Karpas-422 (cell line): Measurements from ENCODE around the gene OXSR1. TPM values are rescaled to one million over a fixed set of nuclear protein-coding genes. Genes with fewer than 3 reads are reported as not detected.
A peak's percentile ranks its signal among the peaks of the same experiment; 100 is the strongest.
"Not testable (repeated sequence)": the region's sequence is repeated elsewhere in the genome, so short reads cannot be mapped to it uniquely, and the experiment has no call there.

Experiments
- DNase-seq: peaks from one replicate; pipeline ENCODE4 v3.0.0-alpha.2; 2015
- H2AFZ ChIP-seq: fragments of 200-600 bp; sonication (generic); 2 replicates; pipeline ENCODE4 v1.6.1; 2014; ENCODE audit warnings: antibody characterized with exemption, low read length, mixed read lengths
- H3K27ac ChIP-seq: fragments of 200-600 bp; sonication (generic); 2 replicates; pipeline ENCODE4 v1.5.1; 2014; ENCODE audit warnings: mild to moderate bottlenecking, low read length, moderate library complexity
- H3K27me3 ChIP-seq: fragments of 200-600 bp; sonication (generic); 2 replicates; pipeline ENCODE4 v1.6.1; 2014; ENCODE audit warnings: low read length, mixed read lengths
- H3K36me3 ChIP-seq: fragments of 200-600 bp; sonication (generic); 2 replicates; pipeline ENCODE4 v1.6.1; 2014; ENCODE audit warnings: low read length, mixed read lengths; ENCODE audit not compliant: insufficient read depth
- H3K4me1 ChIP-seq: fragments of 200-600 bp; sonication (generic); 2 replicates; pipeline ENCODE4 v1.6.1; 2014; ENCODE audit warnings: mild to moderate bottlenecking, low read length, mixed read lengths
- H3K4me2 ChIP-seq: fragments of 200-600 bp; sonication (generic); 2 replicates; pipeline ENCODE4 v1.6.1; 2014; ENCODE audit warnings: low read length, low read depth, mild to moderate bottlenecking; ENCODE audit not compliant: poor library complexity, severe bottlenecking
- H3K4me3 ChIP-seq: fragments of 200-600 bp; sonication (generic); 2 replicates; pipeline ENCODE4 v1.5.1; 2014; ENCODE audit warnings: mild to moderate bottlenecking, antibody characterized with exemption, low read length, mixed read lengths
- H3K79me2 ChIP-seq: fragments of 200-600 bp; sonication (generic); 2 replicates; pipeline ENCODE4 v1.6.1; 2014; ENCODE audit warnings: mild to moderate bottlenecking, low read length, mixed read lengths
- H3K9ac ChIP-seq: fragments of 200-600 bp; sonication (generic); 2 replicates; pipeline ENCODE4 v1.6.0; 2014; ENCODE audit warnings: low read length
- H3K9me2 ChIP-seq: fragments of 200-600 bp; sonication (generic), shearing (Covaris generic); replicated peaks from 2 replicates; pipeline ENCODE4 v1.6.0; 2014; ENCODE audit warnings: mild to moderate bottlenecking, low read length, moderate library complexity; ENCODE audit not compliant: insufficient read depth
- H3K9me3 ChIP-seq: fragments of 300-700, 200-600 bp; sonication (generic); 2 replicates; pipeline ENCODE4 v1.6.1; 2014; ENCODE audit warnings: low read length, mixed read lengths
- H4K20me1 ChIP-seq: fragments of 200-600 bp; sonication (generic); 2 replicates; pipeline ENCODE4 v1.6.1; 2014; ENCODE audit warnings: mild to moderate bottlenecking, antibody characterized with exemption, low read length, low read depth; ENCODE audit not compliant: insufficient read depth
- total RNA-seq: library from RNA; depleted of rRNA; stranded (reverse); fragments of >200 nt; shearing (Covaris generic); gene quantifications from 2 replicates; pipeline ENCODE4 v1.2.3, GENCODE V29; 2014; ENCODE audit warnings: low replicate concordance

Gene OXSR1
- total RNA-seq, 1 experiment from 2014 or later: 55.3 TPM

DNA sequence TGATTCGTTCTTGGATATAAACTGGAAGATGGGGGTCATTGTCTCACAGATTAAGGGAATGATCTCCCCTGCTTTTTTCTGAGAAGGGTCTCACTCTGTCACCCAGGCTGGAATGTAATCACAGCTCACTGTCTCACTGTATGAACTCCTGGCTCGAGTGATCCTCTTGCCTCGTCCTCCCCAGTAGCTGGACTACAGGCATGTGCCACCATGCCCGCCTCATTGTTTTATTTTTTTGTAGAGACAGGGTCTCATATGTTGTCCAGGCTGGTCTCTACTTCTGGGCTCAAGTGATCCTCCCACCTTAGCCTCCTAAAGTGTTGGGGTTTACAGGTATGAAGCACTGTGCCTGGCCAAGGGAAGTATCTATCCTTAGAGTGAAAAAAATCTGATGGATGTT is 5.4 kb downstream of the OXSR1 start:
- no peak overlapping the region for H3K4me3 ChIP-seq
- H4K20me1 ChIP-seq: peaks cover 23% of the 10 kb centered on the region
- no peak for DNase-seq
- no peak overlapping the region for H3K9ac ChIP-seq
- H3K4me2 ChIP-seq: no peak overlapping the region
- no peaks in the 10 kb centered on the region for H3K9me3 ChIP-seq
- H2AFZ ChIP-seq: no peak overlapping the region
- no peaks in the 10 kb centered on the region for H3K9me2 ChIP-seq
- peaks cover 4% of the 10 kb centered on the region; the same call in 1 of the 2 replicates for H3K36me3 ChIP-seq
- H3K4me1 ChIP-seq: peaks cover 61% of the 10 kb centered on the region
- H3K27ac ChIP-seq: no peak overlapping the region
- H3K27me3 ChIP-seq: no peaks in the 10 kb centered on the region
- peaks cover 99% of the 10 kb centered on the region for H3K79me2 ChIP-seq

DNA sequence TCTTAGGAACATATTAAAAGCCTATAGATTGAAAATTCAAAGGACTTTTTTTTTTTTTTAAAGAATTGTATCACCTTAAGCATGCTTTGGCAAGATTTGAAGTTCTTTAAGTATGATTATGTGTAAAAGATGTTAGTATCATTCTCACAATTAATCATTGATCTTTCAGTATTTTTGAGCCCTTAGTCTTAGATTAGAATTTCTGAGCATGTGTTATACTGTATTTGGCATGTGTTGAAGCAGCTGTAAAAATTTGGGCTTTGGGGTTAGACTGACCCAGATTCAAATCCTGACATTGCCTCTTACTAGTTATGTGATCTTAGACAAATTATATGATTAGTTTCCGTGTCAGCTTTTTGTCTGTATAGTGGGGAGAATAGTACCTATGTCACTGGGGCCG is 6.3 kb downstream of the OXSR1 start:
- Histone ChIP-seq H3K9ac (no peak overlapping the region), H3K9me2 (no peaks in the 10 kb centered on the region), H3K27ac (no peak overlapping the region), H3K9me3 (no peaks in the 10 kb centered on the region), H3K79me2 (peaks cover 99% of the 10 kb centered on the region), H3K36me3 (peaks cover 4% of the 10 kb centered on the region; the same call in 1 of the 2 replicates), H3K4me1 (peaks cover 61% of the 10 kb centered on the region), H2AFZ (no peak overlapping the region), H3K4me3 (no peak overlapping the region), H3K27me3 (no peaks in the 10 kb centered on the region), H4K20me1 (peaks cover 23% of the 10 kb centered on the region), H3K4me2 (peak overlapping the region; percentile 7)
- no peak for DNase-seq

DNA sequence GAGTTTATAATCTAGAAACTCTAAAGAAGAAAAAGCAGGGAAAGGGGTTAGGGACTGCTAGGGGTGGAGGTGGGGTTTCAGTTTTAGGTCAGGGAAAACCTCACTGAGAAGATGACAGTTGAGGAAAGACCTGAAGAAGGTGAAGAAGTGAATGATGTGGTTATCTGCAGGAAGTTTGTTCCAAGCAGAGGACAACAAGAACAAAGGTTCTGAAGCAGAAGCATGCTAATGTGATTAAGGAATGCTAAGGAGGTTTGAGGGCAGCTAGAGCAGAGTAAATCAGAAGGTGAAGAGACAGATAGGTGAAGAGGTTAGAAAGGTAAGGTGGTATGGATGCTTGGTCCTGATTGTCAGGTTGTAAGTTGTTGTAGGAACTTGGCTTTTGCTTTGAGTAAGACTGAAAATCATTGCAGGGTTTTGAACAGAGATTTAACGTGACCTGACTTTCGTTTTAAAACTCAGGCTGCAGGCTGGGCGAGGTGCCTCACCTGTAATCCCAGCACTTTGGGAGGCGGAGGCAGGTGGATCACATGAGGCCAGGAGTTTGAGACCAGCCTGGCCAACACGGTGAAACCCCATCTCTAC is 8.6 kb downstream of the OXSR1 start:
- H3K9me2 ChIP-seq: no peaks in the 10 kb centered on the region
- peaks cover 20% of the 10 kb centered on the region for H4K20me1 ChIP-seq

DNA sequence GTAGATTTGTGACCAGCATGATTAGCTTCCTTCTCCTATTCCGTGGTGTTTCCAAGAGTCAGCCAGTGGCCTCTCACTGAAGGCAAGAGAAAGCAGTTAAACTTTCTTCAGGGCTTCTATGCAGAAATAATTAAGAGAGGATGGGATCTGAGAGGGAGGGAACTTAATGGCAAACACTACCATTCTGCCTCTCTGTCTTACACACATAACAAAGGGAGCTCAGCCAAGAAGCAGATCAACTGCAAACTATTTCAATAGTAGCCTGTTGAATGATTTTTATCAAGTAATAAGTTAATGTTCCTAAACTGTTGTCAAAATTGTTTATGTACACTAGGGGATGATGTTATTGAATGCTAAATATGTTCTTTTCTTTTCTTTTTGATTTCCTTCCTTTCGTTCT is 11.8 kb downstream of the OXSR1 start:
- Histone ChIP-seq H4K20me1 (peaks cover 7% of the 10 kb centered on the region), H3K9me3 (no peaks in the 10 kb centered on the region), H3K4me1 (peaks cover 17% of the 10 kb centered on the region), H3K4me3 (no peak overlapping the region), H3K36me3 (no peaks in the 10 kb centered on the region), H2AFZ (no peak overlapping the region), H3K79me2 (peaks cover 98% of the 10 kb centered on the region), H3K9me2 (no peaks in the 10 kb centered on the region), H3K27me3 (no peaks in the 10 kb centered on the region), H3K9ac (no peak overlapping the region), H3K27ac (no peak overlapping the region), H3K4me2 (no peak overlapping the region)
- DNase-seq: no peak

More for the DNA sequence above, 8.6 kb downstream of the OXSR1 start:
- Histone ChIP-seq H3K36me3 (no peaks in the 10 kb centered on the region), H3K79me2 (peaks cover 98% of the 10 kb centered on the region), H3K4me3 (no peak overlapping the region), H3K27me3 (no peaks in the 10 kb centered on the region), H3K9ac (no peak overlapping the region), H2AFZ (no peak overlapping the region), H3K4me2 (peak overlapping the region; percentile 6), H3K27ac (no peak overlapping the region; the same call in 1 of the 2 replicates), H3K9me3 (no peaks in the 10 kb centered on the region), H3K4me1 (peaks cover 37% of the 10 kb centered on the region)
- no peak for DNase-seq

DNA sequence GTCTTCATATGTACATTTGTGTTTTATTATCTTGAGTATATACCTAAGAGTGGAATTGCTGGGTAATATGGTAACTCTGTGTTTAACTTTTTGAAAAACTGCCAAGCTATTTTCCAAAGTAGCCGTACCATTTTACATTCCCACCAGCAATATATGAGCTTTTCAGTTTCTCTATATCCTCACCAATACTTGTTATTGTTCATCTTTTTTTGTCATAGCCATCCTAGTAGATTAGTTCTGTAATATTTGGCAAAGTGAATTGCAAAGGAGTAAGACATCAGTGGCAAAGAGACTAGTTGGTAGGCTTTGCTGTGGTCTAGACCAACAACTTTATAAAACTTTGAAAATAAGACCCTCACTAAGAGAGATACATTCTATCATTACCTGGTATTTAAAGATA is 21.4 kb downstream of the OXSR1 start:
- Histone ChIP-seq H3K27me3 (no peaks in the 10 kb centered on the region), H3K4me2 (no peak overlapping the region), H3K36me3 (peaks cover 74% of the 10 kb centered on the region), H2AFZ (no peak overlapping the region), H3K9me2 (no peaks in the 10 kb centered on the region), H3K4me1 (no peaks in the 10 kb centered on the region), H3K9ac (no peak overlapping the region), H4K20me1 (no peaks in the 10 kb centered on the region), H3K79me2 (peaks cover 91% of the 10 kb centered on the region), H3K9me3 (no peaks in the 10 kb centered on the region), H3K4me3 (no peak overlapping the region), H3K27ac (no peak overlapping the region)
- no peak for DNase-seq

DNA sequence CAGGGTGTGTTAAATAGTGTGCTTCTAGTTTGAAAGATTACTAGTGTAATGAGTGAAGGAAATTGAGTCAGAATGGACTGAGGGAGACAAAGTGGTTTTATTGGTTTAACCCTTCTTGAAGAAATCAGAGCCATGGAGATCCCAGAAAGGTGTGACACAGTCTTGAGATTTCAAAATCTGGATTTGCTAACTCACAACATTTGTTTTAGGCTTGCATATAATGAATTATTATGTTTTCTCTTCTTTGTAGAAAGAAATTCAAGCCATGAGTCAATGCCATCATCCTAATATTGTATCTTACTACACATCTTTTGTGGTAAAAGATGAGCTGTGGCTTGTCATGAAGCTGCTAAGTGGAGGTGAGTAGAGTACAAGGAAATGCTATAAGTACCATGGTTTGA is 25.1 kb downstream of the OXSR1 start:
- Histone ChIP-seq H3K27me3 (no peaks in the 10 kb centered on the region), H3K4me2 (no peak overlapping the region), H3K79me2 (peaks cover 92% of the 10 kb centered on the region), H3K9ac (no peak overlapping the region), H3K9me2 (no peaks in the 10 kb centered on the region), H3K27ac (no peak overlapping the region), H3K9me3 (no peaks in the 10 kb centered on the region), H3K4me3 (no peak overlapping the region), H2AFZ (no peak overlapping the region), H3K4me1 (no peaks in the 10 kb centered on the region), H4K20me1 (no peaks in the 10 kb centered on the region), H3K36me3 (peaks cover 56% of the 10 kb centered on the region)
- no peak for DNase-seq

DNA sequence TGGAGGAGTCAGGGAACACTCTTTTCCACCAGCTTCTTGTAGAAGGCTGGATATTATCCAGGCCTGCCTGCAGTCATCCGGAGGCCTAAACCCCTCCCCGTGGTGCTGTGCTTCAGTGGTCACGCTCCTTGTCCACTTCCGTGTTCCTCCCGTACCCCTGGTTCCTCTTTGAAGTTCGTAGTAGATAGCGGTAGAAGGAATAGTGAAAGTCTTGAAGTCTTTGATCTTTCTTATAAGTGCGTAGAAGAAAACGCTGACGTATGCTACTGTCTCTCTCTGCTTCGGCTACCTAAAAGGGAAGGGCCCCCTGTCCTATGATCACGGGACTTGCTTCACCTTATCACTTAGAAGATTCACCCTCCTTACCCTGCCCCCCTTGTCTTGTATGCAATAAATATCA is 37.6 kb downstream of the OXSR1 start:
- Histone ChIP-seq H3K4me1 (peaks cover 20% of the 10 kb centered on the region), H3K36me3 (peaks cover 35% of the 10 kb centered on the region), H3K79me2 (peaks cover 87% of the 10 kb centered on the region)
- H3K9me3 ChIP-seq, H4K20me1 ChIP-seq, H3K9ac ChIP-seq, H2AFZ ChIP-seq, H3K4me2 ChIP-seq, H3K27me3 ChIP-seq, DNase-seq, H3K9me2 ChIP-seq, H3K27ac ChIP-seq, H3K4me3 ChIP-seq: not testable (repeated sequence)

DNA sequence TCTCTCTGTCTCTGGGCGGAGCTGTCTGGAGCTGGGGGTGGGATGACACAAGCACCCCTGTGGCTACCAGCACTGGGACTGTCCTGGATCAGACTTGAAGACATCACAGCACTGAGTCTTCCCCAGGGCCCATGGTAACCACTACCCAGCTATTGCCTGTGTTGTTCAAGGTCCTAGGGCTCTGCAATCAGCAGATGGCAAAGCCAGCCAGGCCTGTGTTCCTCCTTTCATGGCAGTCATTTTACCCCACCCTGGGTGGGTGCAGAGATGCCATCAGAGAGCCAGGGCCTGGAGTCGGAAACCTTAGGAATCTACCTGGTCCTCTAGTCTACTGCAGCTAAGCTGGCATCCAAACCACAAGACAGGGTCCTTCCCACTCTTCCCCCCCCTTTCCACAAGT is 38.4 kb downstream of the OXSR1 start:
- Histone ChIP-seq H3K4me3 (no peak overlapping the region), H3K79me2 (peaks cover 87% of the 10 kb centered on the region), H3K9me2 (no peaks in the 10 kb centered on the region), H3K27me3 (no peaks in the 10 kb centered on the region), H4K20me1 (no peaks in the 10 kb centered on the region; the same call in none of the 2 replicates), H2AFZ (no peak overlapping the region), H3K4me2 (no peak overlapping the region), H3K9me3 (no peaks in the 10 kb centered on the region), H3K36me3 (peaks cover 28% of the 10 kb centered on the region), H3K4me1 (peaks cover 20% of the 10 kb centered on the region), H3K27ac (no peak overlapping the region), H3K9ac (no peak overlapping the region)
- DNase-seq: no peak
